Lower lobe of right lung (tissue), 2 donors: ENCODE data around the gene JARID2. TPM values are rescaled to one million over a fixed set of nuclear protein-coding genes. Genes with fewer than 3 reads are reported as not detected.

Experiments used
- ATAC-seq, 2 donors: fragments of 200-7000 bp; cut with Tn5 transposase; one replicate each; pipeline ENCODE4 v1.9.1; 2020 to 2022; ENCODE audit warnings: mild to moderate bottlenecking in 2 of 2, moderate library complexity in 2 of 2
- DNase-seq: peaks from one replicate; pipeline ENCODE4 v3.0.0-alpha.2; 2020
- H3K27ac ChIP-seq: fragments of 200-600 bp; one replicate; pipeline ENCODE4 v1.8.0; 2022
- H3K27me3 ChIP-seq: fragments of 200-600 bp; one replicate; pipeline ENCODE4 v1.8.0; 2022; ENCODE audit warnings: low read depth
- H3K36me3 ChIP-seq: fragments of 200-600 bp; one replicate; pipeline ENCODE4 v1.8.0; 2022; ENCODE audit warnings: mild to moderate bottlenecking
- H3K4me1 ChIP-seq: fragments of 200-600 bp; one replicate; pipeline ENCODE4 v1.8.0; 2022
- H3K4me3 ChIP-seq: fragments of 200-600 bp; one replicate; pipeline ENCODE4 v1.8.0; 2022; ENCODE audit warnings: mild to moderate bottlenecking
- H3K9me3 ChIP-seq: fragments of 200-600 bp; one replicate; pipeline ENCODE4 v1.8.0; 2022
- intact Hi-C: fragments of 100-400 bp; cut with DNase I; formaldehyde crosslinking; loops from one replicate; pipeline ENCODE4 v1.11.0; 2022
- total RNA-seq: library from RNA; stranded (reverse); fragmentation: NEBNext Ultra II Directional; extraction: Animal tissue kit (Norgen Biotek cat#: 25700); gene quantifications from one replicate; pipeline ENCODE4 v1.2.1, GENCODE V29; 2021
- TF ChIP-seq, protein P1 (sequence below): fragments of 200-600 bp; IDR thresholded peaks from one replicate; pipeline ENCODE4 v1.8.0; 2022; ENCODE audit warnings: antibody characterized with exemption, mild to moderate bottlenecking
- donor health status: DM: no; HTN: yes; CAD: no; lungs with severe emphysema.

JARID2 gene
- total RNA-seq, 1 donor from 2014 or later, result 16.0 TPM

DNA sequence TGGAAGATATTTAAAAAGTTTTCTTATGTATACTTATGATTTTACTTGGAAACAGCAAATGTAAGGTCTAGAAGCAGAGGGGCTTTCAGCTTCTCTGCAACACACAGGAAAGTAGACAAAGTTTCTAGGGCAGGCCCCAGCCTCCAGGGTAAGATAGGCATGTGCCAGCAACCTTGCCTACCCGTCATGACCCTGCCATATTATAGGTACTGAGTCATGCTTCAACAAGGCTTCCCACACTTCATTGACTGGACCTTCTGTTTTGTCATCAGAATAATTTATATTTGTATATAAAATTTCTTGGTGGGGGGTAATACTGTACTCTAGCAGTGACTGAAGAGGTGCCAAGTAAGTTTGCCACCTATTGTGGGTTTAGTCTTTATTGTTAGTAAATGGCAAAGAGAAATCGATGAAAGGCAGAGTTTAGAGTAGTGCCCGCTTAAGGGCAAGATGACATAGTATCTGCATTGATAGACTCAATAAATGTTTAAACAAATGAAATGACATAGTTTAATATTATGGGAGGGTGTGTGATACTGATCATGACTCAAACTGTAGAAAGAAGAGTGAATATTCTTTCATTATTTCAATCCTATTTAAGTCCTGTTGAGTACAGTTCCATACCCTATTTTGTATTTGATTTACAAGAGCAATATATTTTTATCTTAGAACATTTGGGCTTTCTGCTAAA is 95.6 kb downstream of the JARID2 start:
- Histone ChIP-seq H3K27me3 (no peaks in the 10 kb centered on the region), H3K4me3 (no peak overlapping the region), H3K36me3 (no peaks in the 10 kb centered on the region), H3K9me3 (no peaks in the 10 kb centered on the region), H3K27ac (no peak overlapping the region), H3K4me1 (peaks cover 62% of the 10 kb centered on the region)
- intact Hi-C loops, result no loop called here
- DNase-seq (no peak), ATAC-seq (no peak)
- TF ChIP-seq, protein P1, sequence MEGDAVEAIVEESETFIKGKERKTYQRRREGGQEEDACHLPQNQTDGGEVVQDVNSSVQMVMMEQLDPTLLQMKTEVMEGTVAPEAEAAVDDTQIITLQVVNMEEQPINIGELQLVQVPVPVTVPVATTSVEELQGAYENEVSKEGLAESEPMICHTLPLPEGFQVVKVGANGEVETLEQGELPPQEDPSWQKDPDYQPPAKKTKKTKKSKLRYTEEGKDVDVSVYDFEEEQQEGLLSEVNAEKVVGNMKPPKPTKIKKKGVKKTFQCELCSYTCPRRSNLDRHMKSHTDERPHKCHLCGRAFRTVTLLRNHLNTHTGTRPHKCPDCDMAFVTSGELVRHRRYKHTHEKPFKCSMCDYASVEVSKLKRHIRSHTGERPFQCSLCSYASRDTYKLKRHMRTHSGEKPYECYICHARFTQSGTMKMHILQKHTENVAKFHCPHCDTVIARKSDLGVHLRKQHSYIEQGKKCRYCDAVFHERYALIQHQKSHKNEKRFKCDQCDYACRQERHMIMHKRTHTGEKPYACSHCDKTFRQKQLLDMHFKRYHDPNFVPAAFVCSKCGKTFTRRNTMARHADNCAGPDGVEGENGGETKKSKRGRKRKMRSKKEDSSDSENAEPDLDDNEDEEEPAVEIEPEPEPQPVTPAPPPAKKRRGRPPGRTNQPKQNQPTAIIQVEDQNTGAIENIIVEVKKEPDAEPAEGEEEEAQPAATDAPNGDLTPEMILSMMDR, result no peak

DNA sequence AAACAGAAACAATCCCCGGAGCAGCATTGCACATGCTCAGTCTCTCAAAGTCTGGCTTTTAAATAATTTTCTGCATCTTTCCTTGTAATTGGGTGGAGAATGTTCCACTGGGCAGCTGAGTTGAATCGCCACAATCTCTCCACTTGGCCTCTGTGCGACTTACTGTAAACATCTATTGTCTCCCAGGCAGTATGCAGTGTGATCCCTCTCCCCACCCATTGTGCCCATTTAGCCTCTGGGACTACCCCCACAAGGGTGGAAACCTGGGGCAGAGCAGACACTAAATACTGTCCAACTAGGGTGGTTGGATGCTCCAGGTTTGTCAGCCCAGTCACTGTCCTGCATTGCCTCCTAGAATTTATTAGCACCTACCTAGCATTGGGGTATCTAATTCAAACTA is 96.2 kb downstream of the JARID2 start:
- H3K4me3 ChIP-seq, result no peak overlapping the region
- no peak overlapping the region for H3K27ac ChIP-seq
- TF ChIP-seq, protein P1, result no peak
- H3K27me3 ChIP-seq, result no peaks in the 10 kb centered on the region
- ATAC-seq, result no peak
- H3K36me3 ChIP-seq, result no peaks in the 10 kb centered on the region
- no peak for DNase-seq
- peaks cover 56% of the 10 kb centered on the region for H3K4me1 ChIP-seq
- intact Hi-C loops, result no loop called here
- H3K9me3 ChIP-seq, result no peaks in the 10 kb centered on the region

DNA sequence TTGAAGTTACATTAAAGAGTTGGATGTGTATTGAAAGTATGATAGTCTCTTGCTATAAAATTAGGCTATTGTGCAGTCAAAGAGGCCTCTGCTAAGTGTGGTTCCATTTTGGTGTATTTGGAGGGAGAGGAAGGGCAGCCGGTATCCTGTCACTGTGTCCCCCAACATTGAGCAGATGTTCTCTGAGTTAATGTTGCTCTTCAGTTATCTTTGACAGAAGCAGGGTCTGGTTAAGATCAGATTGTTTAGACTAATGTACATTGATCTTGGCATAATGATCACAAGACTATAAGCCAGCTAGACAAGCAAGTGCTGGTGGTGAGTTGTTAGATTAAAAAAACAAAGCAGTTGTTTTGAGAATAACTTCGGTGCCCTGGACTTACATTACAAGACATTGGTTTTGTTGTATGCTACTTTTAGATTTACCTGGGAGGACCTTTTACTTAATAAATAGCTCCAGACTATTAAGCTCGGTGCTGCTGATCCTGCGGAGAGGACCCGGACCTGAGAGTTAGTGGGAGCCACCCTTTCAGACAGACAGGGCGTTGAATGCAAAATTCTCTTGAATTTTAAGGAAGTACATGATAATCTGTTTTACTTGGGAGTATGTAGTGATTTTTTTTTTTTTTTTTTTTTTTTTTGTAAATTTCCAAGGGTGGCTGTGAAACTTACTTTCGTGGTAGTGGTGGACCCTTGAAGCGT is 97.8 kb downstream of the JARID2 start:
- intact Hi-C loops, result no loop called here

DNA sequence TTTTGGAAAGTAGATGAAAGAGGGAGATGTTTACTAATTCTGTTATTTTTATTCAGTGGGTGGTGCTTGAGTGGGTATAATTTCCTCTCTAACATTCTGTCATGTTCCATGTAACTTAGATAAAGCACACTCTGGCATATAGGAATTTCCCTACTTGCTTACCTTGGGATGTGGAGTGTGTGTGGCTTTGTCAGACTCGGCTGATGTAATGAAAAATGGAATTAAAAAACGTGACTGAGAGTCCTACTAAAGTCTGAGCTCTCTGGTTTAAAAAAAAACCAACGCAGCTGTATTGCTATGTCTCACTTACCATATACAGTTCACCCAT is 98.3 kb downstream of the JARID2 start:
- Histone ChIP-seq H3K4me3 (no peak overlapping the region), H3K9me3 (no peaks in the 10 kb centered on the region), H3K36me3 (no peaks in the 10 kb centered on the region), H3K27ac (no peak overlapping the region), H3K4me1 (peaks cover 38% of the 10 kb centered on the region), H3K27me3 (no peaks in the 10 kb centered on the region)
- intact Hi-C loops, result no loop called here
- ATAC-seq (peak in 1 of 2 donors; percentile 66), DNase-seq (no peak)
- TF ChIP-seq, protein P1, result no peak

More for the DNA sequence above, 97.8 kb downstream of the JARID2 start:
- Histone ChIP-seq H3K27me3 (no peaks in the 10 kb centered on the region), H3K4me1 (peaks cover 43% of the 10 kb centered on the region), H3K4me3 (no peak overlapping the region), H3K27ac (no peak overlapping the region), H3K9me3 (no peaks in the 10 kb centered on the region), H3K36me3 (no peaks in the 10 kb centered on the region)
- ATAC-seq (no peak), DNase-seq (no peak)
- TF ChIP-seq, protein P1, result no peak

DNA sequence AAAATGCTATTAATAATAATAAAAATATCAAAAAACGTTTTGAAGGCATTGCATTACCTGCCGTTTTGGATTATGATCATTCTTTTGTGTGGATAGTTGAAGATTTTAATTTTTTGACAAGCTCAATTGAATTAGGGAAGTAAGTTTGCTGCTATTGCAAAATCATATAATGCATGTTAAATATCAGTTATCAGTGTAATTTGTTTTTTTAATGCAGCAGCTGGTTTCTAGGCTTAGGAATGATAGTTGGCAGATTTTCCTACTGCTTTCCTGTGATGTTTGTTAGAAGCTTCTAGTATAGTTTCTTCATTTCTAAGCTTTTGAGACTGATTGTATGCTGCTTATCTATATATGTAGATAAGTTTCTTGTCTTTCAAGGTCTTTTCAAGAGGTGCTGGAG is 99.0 kb downstream of the JARID2 start:
- ATAC-seq (no peak), DNase-seq (no peak)
- Histone ChIP-seq H3K27me3 (no peaks in the 10 kb centered on the region), H3K4me1 (peaks cover 38% of the 10 kb centered on the region), H3K9me3 (no peaks in the 10 kb centered on the region), H3K4me3 (no peak overlapping the region), H3K36me3 (no peaks in the 10 kb centered on the region), H3K27ac (no peak overlapping the region)
- intact Hi-C loops, result no loop called here
- TF ChIP-seq, protein P1, result no peak
